Keratinocyte (primary cell): Measurements from ENCODE around the gene TRIM56. TPM values are rescaled to one million over a fixed set of nuclear protein-coding genes. Genes with fewer than 3 reads are reported as not detected.

Source experiments
- DNase-seq: peaks from one replicate; pipeline ENCODE4 v3.0.0-alpha.2; 2011; ENCODE audit warnings: low read depth, missing footprints, low spot score
- FAIRE-seq: peaks from 2 replicates; lab custom pipeline; 2011; peaks lifted over from hg19 to GRCh38; lab: Jason Lieb, UNC
- H2AFZ ChIP-seq: 2 replicates; pipeline ENCODE4 v1.6.0; 2012; ENCODE audit warnings: low read length, control low read depth, inconsistent platforms; ENCODE audit not compliant: control insufficient read depth
- H3K27ac ChIP-seq: 2 replicates; pipeline ENCODE4 v1.5.1; 2011; ENCODE audit warnings: low read length; ENCODE audit not compliant: control insufficient read depth, insufficient read depth
- H3K27me3 ChIP-seq: 3 replicates; pipeline ENCODE4 v1.6.0; 2011; ENCODE audit warnings: low read length; ENCODE audit not compliant: control insufficient read depth, insufficient read depth; ENCODE audit errors: extremely low read depth
- H3K36me3 ChIP-seq, 2 experiments: 2 replicates in 1 of 2; 3 replicates in 1 of 2; pipeline ENCODE4 v1.5.1; 2011; ENCODE audit warnings: low read length in 2 of 2, mild to moderate bottlenecking in 1 of 2; ENCODE audit not compliant: control insufficient read depth in 2 of 2, insufficient read depth in 2 of 2; ENCODE audit errors: extremely low read depth in 1 of 2
- H3K4me1 ChIP-seq: 3 replicates; pipeline ENCODE4 v1.5.1; 2011; ENCODE audit warnings: low read length; ENCODE audit not compliant: control insufficient read depth, insufficient read depth; ENCODE audit errors: extremely low read depth
- H3K4me2 ChIP-seq: 3 replicates; pipeline ENCODE4 v1.6.0; 2011; ENCODE audit warnings: low read depth, low read length; ENCODE audit not compliant: control insufficient read depth, insufficient read depth; ENCODE audit errors: extremely low read depth
- H3K4me3 ChIP-seq, 3 experiments: fragments of 200-600 bp in 1 of 3; sonication (generic) in 1 of 3; 2 replicates in 2 of 3; 3 replicates in 1 of 3; pipeline ENCODE4 v1.5.1; 2011 to 2016; ENCODE audit warnings: low read length in 3 of 3, mild to moderate bottlenecking in 3 of 3, control low read depth in 2 of 3, inconsistent platforms in 1 of 3, low read depth in 1 of 3, mixed read lengths in 1 of 3, mixed run types in 1 of 3, moderate library complexity in 1 of 3; ENCODE audit not compliant: control insufficient read depth in 2 of 3, insufficient read depth in 2 of 3; ENCODE audit errors: extremely low read depth in 1 of 3
- H3K79me2 ChIP-seq: 2 replicates; pipeline ENCODE4 v1.6.0; 2012; ENCODE audit warnings: low read length; ENCODE audit not compliant: control insufficient read depth, insufficient read depth
- H3K9ac ChIP-seq: 3 replicates; pipeline ENCODE4 v1.6.0; 2011; ENCODE audit warnings: low read length; ENCODE audit not compliant: control insufficient read depth, insufficient read depth; ENCODE audit errors: extremely low read depth
- H3K9me1 ChIP-seq: 3 replicates; pipeline ENCODE4 v1.6.0; 2011; ENCODE audit warnings: low read length; ENCODE audit not compliant: control insufficient read depth, insufficient read depth; ENCODE audit errors: extremely low read depth
- H3K9me3 ChIP-seq: 2 replicates; pipeline ENCODE4 v1.5.1; 2012; ENCODE audit warnings: low read depth, low read length; ENCODE audit not compliant: control insufficient read depth
- H4K20me1 ChIP-seq: 3 replicates; pipeline ENCODE4 v1.6.0; 2011; ENCODE audit warnings: low read length; ENCODE audit not compliant: control insufficient read depth, insufficient read depth; ENCODE audit errors: extremely low read depth
- CTCF ChIP-seq, 3 experiments: IDR thresholded peaks in 1 of 3; conservative IDR thresholded peaks in 1 of 3; optimal IDR thresholded peaks in 1 of 3; 2 replicates in 2 of 3; 3 replicates in 1 of 3; pipeline versions ENCODE3 to v1.5.1; 2011; ENCODE audit warnings: low read length in 3 of 3, mild to moderate bottlenecking in 3 of 3, moderate library complexity in 2 of 3, control low read depth in 1 of 3, inconsistent platforms in 1 of 3; ENCODE audit not compliant: insufficient read depth in 2 of 3; ENCODE audit errors: extremely low read depth in 1 of 3
- EZH2 ChIP-seq: IDR thresholded peaks from one replicate; pipeline ENCODE4 v1.6.1; 2012; ENCODE audit warnings: inconsistent platforms, mild to moderate bottlenecking, low read length, moderate library complexity
- dilution Hi-C: fragments of 300-500 bp; cut with MboI; formaldehyde crosslinking; loops from one replicate; pipeline ENCODE4 v1.7.0; 2020; ENCODE audit warnings: low sequenced_read_pairs; ENCODE audit not compliant: extremely low pct_ligation_motif_present
- polyA plus RNA-seq, 5 experiments: library from polyadenylated mRNA; depleted of rRNA in 3 of 5; stranded (reverse) in 3 of 5; stranded (forward) in 1 of 5; unstranded in 1 of 5; fragments of >200 nt; gene quantifications; 1 replicate in 1 of 5; 2 replicates in 3 of 5; 3 replicates in 1 of 5; pipeline versions ENCODE4 v1.2.1 to v1.2.3, GENCODE V29; 2011 to 2012; ENCODE audit warnings: missing spikeins in 2 of 5, low read depth in 1 of 5, low replicate concordance in 1 of 5

Gene TRIM56
- polyA plus RNA-seq, 1 donor (not counting 4 experiments of a cell fraction or from before 2014, with no cell fraction given): 3.6 TPM

- no peak overlapping the region for H2AFZ ChIP-seq
- no peaks in the 10 kb centered on the region for H3K9me3 ChIP-seq
- FAIRE-seq (no peak), DNase-seq (no peak)
- no peaks in the 10 kb centered on the region for H3K79me2 ChIP-seq
- H3K27me3 ChIP-seq: no peaks in the 10 kb centered on the region
- peak overlapping the region; percentile 81 for H3K27ac ChIP-seq
- H3K4me1 ChIP-seq: peaks cover 57% of the 10 kb centered on the region
- H3K36me3 ChIP-seq: peaks cover 23 to 25% of the 10 kb centered on the region in 2 experiments
- no peak for TF ChIP-seq EZH2
- TF ChIP-seq CTCF (optimal IDR thresholded peaks at IDR 0.05 in 1 of 3, IDR thresholded peaks at IDR 0.05 in 1 of 3, conservative IDR thresholded peaks at IDR 0.05 in 1 of 3; ENCODE audit: extremely low read depth in 1 of 3, insufficient read depth in 2 of 3, low read length in 3 of 3): no peak
- H3K9ac ChIP-seq: peak overlapping the region; percentile 58
- H4K20me1 ChIP-seq: peaks cover 3% of the 10 kb centered on the region
- no peaks in the 10 kb centered on the region for H3K9me1 ChIP-seq
- dilution Hi-C loops: no loop called here
- no peak overlapping the region for H3K4me3 ChIP-seq
- H3K4me2 ChIP-seq: peak overlapping the region; percentile 50
These were observed 52.5 kb downstream of the TRIM56 start for GRCh38 chr7:101137651-101138212.

- dilution Hi-C loops: no loop called here
- TF ChIP-seq EZH2 (no peak), CTCF (optimal IDR thresholded peaks at IDR 0.05 in 1 of 3, IDR thresholded peaks at IDR 0.05 in 1 of 3, conservative IDR thresholded peaks at IDR 0.05 in 1 of 3; ENCODE audit: extremely low read depth in 1 of 3, insufficient read depth in 2 of 3, low read length in 3 of 3) (peak in 2 of 3 experiments; percentile 38 to 75)
- no peaks in the 10 kb centered on the region for H3K79me2 ChIP-seq
- H3K36me3 ChIP-seq: peaks cover 22 to 25% of the 10 kb centered on the region in 2 experiments
- peak overlapping the region in 1 of 3 experiments; percentile 19 for H3K4me3 ChIP-seq
- peak overlapping the region; percentile 58 for H3K9ac ChIP-seq
- no peaks in the 10 kb centered on the region for H3K27me3 ChIP-seq
- peak; percentile 58 for FAIRE-seq
- H2AFZ ChIP-seq: no peak overlapping the region
- no peaks in the 10 kb centered on the region for H3K9me3 ChIP-seq
- peak overlapping the region; percentile 50 for H3K4me2 ChIP-seq
- no peaks in the 10 kb centered on the region for H3K9me1 ChIP-seq
- peaks cover 57% of the 10 kb centered on the region for H3K4me1 ChIP-seq
- no peak for DNase-seq
- peaks cover 3% of the 10 kb centered on the region for H4K20me1 ChIP-seq
- H3K27ac ChIP-seq: peak overlapping the region; percentile 81
These were observed 53.1 kb downstream of the TRIM56 start for GRCh38 chr7:101138213-101138870.
